GM12873 (cell line): ENCODE measurements around the gene CHTF18.

ENCODE experiments used
- TF ChIP-seq, protein P1 (sequence below): IDR thresholded peaks from 2 replicates; pipeline ENCODE4 v1.5.1; 2012; ENCODE audit warnings: low read depth, mild to moderate bottlenecking, moderate library complexity, low read length, control low read depth; ENCODE audit not compliant: insufficient read depth; ENCODE audit errors: missing control alignments

The CHTF18 gene

DNA sequence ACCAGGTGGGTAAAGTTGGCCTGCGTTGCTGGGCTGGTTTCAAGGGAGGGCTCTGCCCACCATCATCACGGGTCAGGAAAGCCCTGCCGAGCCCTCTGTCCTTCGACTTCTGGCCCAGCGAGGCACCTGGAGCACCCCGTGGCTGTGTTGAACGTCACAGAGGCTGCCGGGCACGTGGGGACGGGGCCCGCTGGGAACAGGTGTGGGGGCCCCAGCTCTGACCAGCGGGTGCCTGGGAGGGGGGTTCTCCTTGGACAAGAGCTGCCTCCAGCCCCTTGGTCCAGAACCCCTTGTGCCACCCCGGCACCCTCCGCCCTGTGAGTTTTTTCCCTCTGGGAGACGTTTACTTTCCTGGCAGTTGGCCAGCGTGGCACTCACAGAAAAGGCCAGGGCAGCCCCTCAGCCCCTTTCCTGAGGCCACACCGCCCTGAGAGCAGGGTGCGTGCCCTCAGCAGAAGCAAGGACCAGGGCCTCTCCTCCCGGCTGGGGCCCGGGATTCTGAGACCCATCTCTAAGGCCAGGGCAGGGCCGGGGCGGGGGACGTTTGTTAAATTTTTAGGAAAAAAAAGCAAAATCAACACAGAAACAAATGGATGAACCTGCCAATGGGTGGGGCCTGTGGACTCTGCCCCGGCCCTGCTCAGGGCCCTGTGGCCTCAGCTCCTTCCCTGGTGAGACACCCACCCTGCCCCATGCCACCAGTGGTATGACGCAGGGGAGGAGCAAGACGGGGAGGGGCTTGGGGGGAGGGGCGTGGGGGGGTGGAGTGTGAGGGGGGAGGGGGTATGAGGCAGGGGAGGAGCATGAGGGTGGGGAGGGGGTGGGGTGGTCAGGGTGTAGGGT, 43.4 kb downstream of the CHTF18 start:
- TF ChIP-seq, protein P1, sequence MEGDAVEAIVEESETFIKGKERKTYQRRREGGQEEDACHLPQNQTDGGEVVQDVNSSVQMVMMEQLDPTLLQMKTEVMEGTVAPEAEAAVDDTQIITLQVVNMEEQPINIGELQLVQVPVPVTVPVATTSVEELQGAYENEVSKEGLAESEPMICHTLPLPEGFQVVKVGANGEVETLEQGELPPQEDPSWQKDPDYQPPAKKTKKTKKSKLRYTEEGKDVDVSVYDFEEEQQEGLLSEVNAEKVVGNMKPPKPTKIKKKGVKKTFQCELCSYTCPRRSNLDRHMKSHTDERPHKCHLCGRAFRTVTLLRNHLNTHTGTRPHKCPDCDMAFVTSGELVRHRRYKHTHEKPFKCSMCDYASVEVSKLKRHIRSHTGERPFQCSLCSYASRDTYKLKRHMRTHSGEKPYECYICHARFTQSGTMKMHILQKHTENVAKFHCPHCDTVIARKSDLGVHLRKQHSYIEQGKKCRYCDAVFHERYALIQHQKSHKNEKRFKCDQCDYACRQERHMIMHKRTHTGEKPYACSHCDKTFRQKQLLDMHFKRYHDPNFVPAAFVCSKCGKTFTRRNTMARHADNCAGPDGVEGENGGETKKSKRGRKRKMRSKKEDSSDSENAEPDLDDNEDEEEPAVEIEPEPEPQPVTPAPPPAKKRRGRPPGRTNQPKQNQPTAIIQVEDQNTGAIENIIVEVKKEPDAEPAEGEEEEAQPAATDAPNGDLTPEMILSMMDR = no peak

DNA sequence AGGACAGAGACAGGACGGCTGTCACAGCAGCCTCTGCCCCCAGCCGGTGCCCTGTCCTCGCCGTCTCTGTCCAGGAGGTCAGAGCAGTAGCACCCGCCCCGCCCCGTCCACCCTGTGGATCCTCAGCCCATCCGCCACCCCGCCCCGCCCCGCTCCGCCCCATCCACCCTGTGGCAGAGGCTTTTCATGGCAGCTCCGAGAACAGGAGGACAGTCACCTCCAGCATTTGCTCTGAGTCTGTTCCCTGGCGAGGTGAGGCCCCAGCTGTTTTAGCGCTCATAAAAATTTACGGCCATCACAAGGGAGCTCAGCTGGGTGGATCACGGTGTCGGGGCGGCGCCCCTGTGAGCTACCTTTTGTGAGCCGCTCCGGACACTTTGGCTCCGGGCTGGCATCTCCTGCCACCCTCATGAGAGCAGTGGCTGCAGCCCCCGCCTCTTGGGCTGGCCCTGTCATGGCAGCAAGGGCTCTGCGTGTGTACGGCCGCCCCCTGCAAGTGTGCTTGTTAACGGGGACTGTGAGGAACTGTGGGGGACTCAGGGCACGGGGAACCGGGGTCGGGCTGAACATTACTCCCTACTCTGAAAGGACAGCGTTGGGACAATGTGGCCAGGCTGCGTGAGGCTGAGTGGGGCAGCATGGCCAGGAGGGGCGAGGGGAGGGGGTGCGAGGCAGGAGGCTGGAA, 44.4 kb downstream of the CHTF18 start:
- TF ChIP-seq, protein P1 = no peak

DNA sequence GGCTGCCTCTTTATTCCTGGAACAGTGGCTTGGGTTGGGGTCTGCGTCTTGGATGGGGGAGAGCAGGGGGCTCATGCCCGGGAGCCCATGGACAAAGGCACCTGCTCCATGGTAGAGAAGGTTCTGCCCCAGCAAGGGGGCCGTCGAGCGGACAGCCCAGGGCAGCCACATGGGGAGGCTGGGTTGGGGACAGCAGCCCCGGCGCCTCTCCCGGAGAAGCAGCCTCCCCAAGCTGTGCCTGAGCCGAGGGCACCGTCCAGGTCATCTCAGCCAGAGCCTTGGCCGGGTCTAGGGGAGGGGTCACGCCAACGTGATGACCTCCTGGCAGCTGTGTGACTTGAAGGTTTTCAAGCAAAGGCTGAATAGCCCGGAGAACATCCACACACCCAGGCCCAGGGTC, 45.0 kb downstream of the CHTF18 start:
- TF ChIP-seq, protein P1 = no peak

DNA sequence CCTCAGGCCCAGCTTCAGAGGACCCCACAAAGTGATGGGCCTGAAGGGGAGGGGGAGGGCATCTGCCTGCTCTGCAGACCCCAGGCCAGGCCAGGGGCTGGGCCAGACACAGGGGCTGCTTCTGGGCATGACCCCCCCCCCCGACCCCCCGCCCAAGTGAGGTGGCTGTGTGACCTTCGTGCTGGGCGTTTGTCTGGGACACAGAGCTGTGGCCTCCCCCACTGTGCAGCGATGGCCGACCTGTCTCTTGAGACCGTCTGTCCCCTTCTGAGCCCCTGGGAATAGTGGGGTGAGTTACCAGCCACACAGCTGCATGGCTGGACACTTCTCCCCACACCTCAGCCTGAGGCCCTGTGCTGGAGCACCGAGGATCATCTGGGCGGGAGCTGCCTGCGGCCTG, 47.0 kb downstream of the CHTF18 start:
- TF ChIP-seq, protein P1 = no peak

DNA sequence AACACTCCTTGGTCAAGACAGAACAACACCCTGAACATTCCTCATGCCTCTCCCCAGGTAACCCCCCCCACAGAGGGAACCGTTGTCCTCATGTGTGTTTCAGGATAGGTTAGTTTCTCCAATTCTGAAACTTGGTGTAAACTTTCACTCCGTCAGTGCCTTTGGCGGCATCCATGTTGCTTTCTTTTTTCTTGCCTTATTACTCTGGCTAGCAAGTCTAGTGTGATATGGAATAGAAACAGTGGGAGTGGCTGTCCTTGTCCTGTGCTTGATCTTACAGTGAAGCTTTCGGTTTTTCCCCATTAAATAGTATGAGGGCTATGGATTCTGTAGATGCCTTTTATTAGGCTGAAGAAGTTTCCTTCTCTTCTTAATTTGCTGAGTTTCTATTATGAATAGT, 47.8 kb downstream of the CHTF18 start:
- TF ChIP-seq, protein P1 = no peak

DNA sequence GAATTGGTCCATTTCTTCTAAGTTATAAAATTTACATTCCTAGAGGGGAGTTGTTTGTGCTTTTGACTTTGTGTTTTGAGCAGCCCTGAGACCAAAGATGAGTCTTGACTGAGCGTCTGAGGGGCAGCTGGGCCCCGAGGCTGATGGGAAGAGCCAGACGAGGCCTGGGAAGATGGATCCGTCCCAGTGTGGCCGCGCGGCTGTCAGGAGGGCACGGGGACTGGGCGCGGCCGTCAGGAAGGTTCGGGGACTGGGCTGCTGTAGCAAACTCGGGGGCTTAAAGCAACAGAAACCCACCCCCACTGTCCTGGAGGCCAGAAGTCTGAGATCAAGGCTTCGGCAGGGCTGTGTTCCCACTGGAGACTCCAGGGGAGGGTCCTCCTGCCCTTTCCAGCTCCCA, 50.3 kb downstream of the CHTF18 start:
- TF ChIP-seq, protein P1 = no peak

DNA sequence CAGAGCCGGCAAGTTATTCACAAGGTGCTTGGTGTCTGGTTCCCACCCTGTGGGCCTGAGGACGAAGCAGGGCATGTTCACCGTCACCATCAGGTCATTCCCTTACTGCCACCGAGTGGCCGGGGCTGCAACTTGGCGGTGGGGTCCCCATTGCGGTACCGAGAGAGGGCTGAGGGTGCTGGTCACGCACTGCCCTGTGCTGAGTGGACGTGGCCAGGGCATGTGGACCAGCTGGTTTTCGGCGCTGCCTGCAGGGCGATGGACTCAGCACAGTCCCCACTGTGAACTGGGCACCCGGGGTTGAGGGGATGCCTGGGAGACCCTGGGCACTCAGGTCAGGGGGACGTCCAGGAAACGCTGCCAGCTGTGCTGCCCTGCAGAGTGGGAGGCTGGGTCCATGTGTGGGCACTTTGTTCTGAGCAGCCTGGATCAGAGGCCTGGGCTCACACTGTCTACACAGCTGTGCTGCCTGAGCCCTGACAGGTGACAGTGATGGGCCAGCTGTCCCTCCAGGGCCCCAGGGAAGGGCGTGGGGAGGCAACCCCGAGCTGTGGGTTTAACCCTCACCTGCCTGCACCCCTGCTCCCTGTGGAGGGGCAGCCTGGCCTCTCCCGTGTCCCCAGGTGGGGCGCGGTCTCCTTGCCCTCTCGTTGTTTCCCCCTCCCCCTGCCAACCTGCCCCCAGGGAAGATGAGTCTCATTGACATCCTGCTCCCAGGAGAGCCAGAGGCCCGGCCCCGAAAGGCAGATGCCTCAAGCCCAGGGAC, 51.4 kb downstream of the CHTF18 start:
- TF ChIP-seq, protein P1 = no peak
